Astrocyte (in vitro differentiated cells and primary cell): ENCODE data around the gene MORN1.

Source experiments
- CTCF ChIP-seq: IDR thresholded peaks from 2 replicates; pipeline ENCODE4 v1.5.1; 2011; ENCODE audit warnings: low read depth, mild to moderate bottlenecking, inconsistent platforms, low read length, moderate library complexity; ENCODE audit not compliant: insufficient read depth
- EZH2 ChIP-seq: IDR thresholded peaks from 2 replicates; pipeline ENCODE4 v1.6.1; 2012; ENCODE audit warnings: mild to moderate bottlenecking, low read length, inconsistent platforms; ENCODE audit not compliant: insufficient read depth

GRCh38 chr1:2426540-2426939 lies 35.2 kb upstream of the MORN1 start:
- TF ChIP-seq CTCF: no peak
- no peak for TF ChIP-seq EZH2
